Ishikawa (cell line): ENCODE results near the gene DESI1.

ENCODE experiments used
- CEBPB ChIP-seq: IDR thresholded peaks from 2 replicates; pipeline ENCODE4 v1.6.1; 2012
- EGR1 ChIP-seq: IDR thresholded peaks from 2 replicates; pipeline ENCODE4 v1.6.1; 2012
- EP300 ChIP-seq: IDR thresholded peaks from 2 replicates; pipeline ENCODE4 v1.6.1; 2012; ENCODE audit warnings: borderline replicate concordance
- FOXM1 ChIP-seq: IDR thresholded peaks from 2 replicates; pipeline ENCODE4 v1.6.1; 2012; ENCODE audit warnings: low read depth, borderline replicate concordance
- MAX ChIP-seq: IDR thresholded peaks from 2 replicates; pipeline ENCODE4 v1.6.1; 2012
- NFIC ChIP-seq: IDR thresholded peaks from 2 replicates; pipeline ENCODE4 v1.6.1; 2012
- RAD21 ChIP-seq: IDR thresholded peaks from 2 replicates; pipeline ENCODE4 v1.6.1; 2012; ENCODE audit warnings: low read depth
- REST ChIP-seq: IDR thresholded peaks from 2 replicates; pipeline ENCODE4 v1.6.1; 2012; ENCODE audit warnings: low read depth, mild to moderate bottlenecking
- TAF1 ChIP-seq: IDR thresholded peaks from 2 replicates; pipeline ENCODE4 v1.6.1; 2012; ENCODE audit warnings: low read depth, mild to moderate bottlenecking
- TCF12 ChIP-seq: IDR thresholded peaks from 2 replicates; pipeline ENCODE4 v1.6.1; 2012; ENCODE audit warnings: low read depth
- TEAD4 ChIP-seq: IDR thresholded peaks from 2 replicates; pipeline ENCODE4 v1.6.1; 2012

GRCh38 chr22:41638124-41638523 lies 17.3 kb upstream of the DESI1 start:
- TF ChIP-seq REST = no peak
- TF ChIP-seq TCF12 = no peak
- TF ChIP-seq TAF1 = no peak
- no peak for TF ChIP-seq RAD21
- no peak for TF ChIP-seq FOXM1
- TF ChIP-seq EP300 = no peak
- TF ChIP-seq MAX = no peak
- TF ChIP-seq CEBPB = no peak
- TF ChIP-seq NFIC = no peak
- TF ChIP-seq EGR1 = no peak
- TF ChIP-seq TEAD4 = no peak
